Stimulated activated naive CD8-positive, alpha-beta T cell treated with anti-CD3 and anti-CD28 coated beads, Interleukin-15, amount 100 ng/mL, for 72 hours (primary cell): ENCODE measurements around the gene MYH10.
A peak's percentile ranks its signal among the peaks of the same experiment; 100 is the strongest.

Experiments used
- ATAC-seq: fragments of 150-1000 bp; cut with Tn5 transposase; 2 replicates; pipeline ENCODE4 v1.10.0; 2021; ENCODE audit warnings: mild to moderate bottlenecking, moderate library complexity
- DNase-seq, 2 donors: peaks; one replicate each; pipeline ENCODE4 v3.0.0; 2021 to 2022
- H3K27ac Mint-ChIP-seq, 2 donors: one replicate each; pipeline ENCODE4 v1.8.0; 2022; ENCODE audit warnings: mild to moderate bottlenecking in 2 of 2, mixed read lengths in 2 of 2, moderate library complexity in 2 of 2
- H3K27me3 Mint-ChIP-seq: one replicate; pipeline ENCODE4 v1.8.0; 2022; ENCODE audit warnings: mixed read lengths
- H3K4me1 Mint-ChIP-seq: one replicate; pipeline ENCODE4 v1.8.0; 2022; ENCODE audit warnings: mild to moderate bottlenecking, mixed read lengths
- H3K4me3 Mint-ChIP-seq, 2 donors: one replicate each; pipeline ENCODE4 v1.8.0; 2022; ENCODE audit warnings: mild to moderate bottlenecking in 2 of 2, mixed read lengths in 2 of 2, moderate library complexity in 1 of 2
- H3K9me3 Mint-ChIP-seq, 2 donors: one replicate each; pipeline ENCODE4 v1.8.0; 2022; ENCODE audit warnings: mixed read lengths in 2 of 2

The MYH10 gene

DNA sequence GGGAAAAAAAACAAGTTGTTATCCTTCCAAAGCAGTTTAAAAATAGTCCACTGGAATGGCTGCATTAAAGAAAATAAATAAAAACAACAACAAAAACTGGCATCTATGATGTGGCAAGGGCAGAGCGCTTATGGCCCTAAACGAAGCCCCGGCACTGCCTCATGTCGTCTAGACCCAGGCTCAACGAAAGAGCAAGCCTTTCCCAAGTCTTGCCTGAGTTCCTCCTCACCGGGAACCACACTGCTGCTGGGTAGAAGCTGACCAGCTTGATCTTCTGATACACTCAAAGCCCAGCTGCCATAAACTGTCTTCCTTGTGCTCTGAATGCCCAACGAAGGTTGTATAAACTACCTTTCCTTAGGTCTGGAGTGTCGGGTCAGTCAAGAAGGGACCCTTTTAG lies 157.9 kb downstream of the MYH10 start:
- Mint-ChIP-seq H3K27ac (peak overlapping the region in 1 of 2 donors; percentile 85), H3K4me3 (no peak overlapping the region), H3K27me3 (no peaks in the 10 kb centered on the region), H3K9me3 (no peaks in the 10 kb centered on the region), H3K4me1 (no peaks in the 10 kb centered on the region)
- ATAC-seq (no peak), DNase-seq (no peak)

- Mint-ChIP-seq H3K4me3 (no peak overlapping the region), H3K9me3 (no peaks in the 10 kb centered on the region), H3K27ac (peak overlapping the region in 1 of 2 donors; percentile 81), H3K27me3 (no peaks in the 10 kb centered on the region), H3K4me1 (no peaks in the 10 kb centered on the region)
- DNase-seq, result no peak
- ATAC-seq, result no peak
Measured at GRCh38 chr17:8470447-8471047, 160.0 kb downstream of the MYH10 start.

GRCh38 chr17:8469964-8470363 lies 160.6 kb downstream of the MYH10 start:
- no peaks in the 10 kb centered on the region for H3K4me1 Mint-ChIP-seq
- peak overlapping the region in 1 of 2 donors; percentile 81 for H3K27ac Mint-ChIP-seq
- H3K4me3 Mint-ChIP-seq, result no peak overlapping the region
- DNase-seq (no peak), ATAC-seq (no peak)
- no peaks in the 10 kb centered on the region for H3K27me3 Mint-ChIP-seq
- H3K9me3 Mint-ChIP-seq, result no peaks in the 10 kb centered on the region

GRCh38 chr17:8468980-8469379 lies 161.5 kb downstream of the MYH10 start:
- Mint-ChIP-seq H3K4me3 (no peak overlapping the region), H3K9me3 (no peaks in the 10 kb centered on the region), H3K27me3 (no peaks in the 10 kb centered on the region), H3K27ac (peak overlapping the region in 1 of 2 donors; percentile 34), H3K4me1 (peaks cover 3% of the 10 kb centered on the region)
- ATAC-seq (no peak), DNase-seq (no peak)

- Mint-ChIP-seq H3K4me3 (no peak overlapping the region), H3K27me3 (no peaks in the 10 kb centered on the region), H3K27ac (peak overlapping the region in 1 of 2 donors; percentile 15), H3K4me1 (peaks cover 12% of the 10 kb centered on the region), H3K9me3 (no peaks in the 10 kb centered on the region)
- no peak for DNase-seq
- ATAC-seq, result no peak
Measured at GRCh38 chr17:8468127-8468526, 162.4 kb downstream of the MYH10 start.

- H3K4me1 Mint-ChIP-seq, result peaks cover 14% of the 10 kb centered on the region
- ATAC-seq, result no peak
- H3K4me3 Mint-ChIP-seq, result no peak overlapping the region
- no peaks in the 10 kb centered on the region for H3K27me3 Mint-ChIP-seq
- no peak overlapping the region for H3K27ac Mint-ChIP-seq
- no peak for DNase-seq
- H3K9me3 Mint-ChIP-seq, result no peaks in the 10 kb centered on the region
Measured at GRCh38 chr17:8467527-8467926, 163.0 kb downstream of the MYH10 start.

- Mint-ChIP-seq H3K4me1 (peaks cover 14% of the 10 kb centered on the region), H3K9me3 (no peaks in the 10 kb centered on the region), H3K27me3 (no peaks in the 10 kb centered on the region), H3K4me3 (no peak overlapping the region), H3K27ac (peak overlapping the region in 1 of 2 donors; percentile 54)
- DNase-seq (no peak), ATAC-seq (no peak)
Measured at GRCh38 chr17:8466873-8467272, 163.7 kb downstream of the MYH10 start.

GRCh38 chr17:8466456-8466855 lies 164.1 kb downstream of the MYH10 start:
- Mint-ChIP-seq H3K27ac (no peak overlapping the region), H3K9me3 (no peaks in the 10 kb centered on the region), H3K4me3 (no peak overlapping the region), H3K27me3 (no peaks in the 10 kb centered on the region), H3K4me1 (peaks cover 14% of the 10 kb centered on the region)
- DNase-seq (no peak), ATAC-seq (no peak)

DNA sequence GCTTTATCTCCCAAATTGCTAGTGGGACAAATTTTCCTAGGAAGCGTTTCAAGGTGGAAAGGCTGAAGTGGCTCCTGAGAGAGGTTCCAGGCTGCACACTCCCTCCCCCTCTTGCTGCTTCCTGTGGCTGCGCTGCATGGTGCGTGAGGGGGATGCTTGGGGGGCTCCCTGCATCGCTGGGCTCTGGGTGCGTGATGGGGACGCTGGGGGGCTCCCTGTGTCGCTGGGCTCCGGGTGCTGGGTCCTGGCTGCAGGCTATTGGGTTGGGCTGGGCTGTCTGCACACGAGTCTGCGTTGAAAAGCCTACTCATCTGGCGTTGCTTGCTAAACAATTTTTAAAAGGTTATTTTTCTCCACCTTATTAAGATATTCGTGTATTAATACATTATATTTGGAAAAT lies 164.8 kb downstream of the MYH10 start:
- no peak overlapping the region for H3K4me3 Mint-ChIP-seq
- no peak for DNase-seq
- H3K27me3 Mint-ChIP-seq, result no peaks in the 10 kb centered on the region
- no peak for ATAC-seq
- H3K4me1 Mint-ChIP-seq, result peaks cover 14% of the 10 kb centered on the region
- no peaks in the 10 kb centered on the region for H3K9me3 Mint-ChIP-seq
- H3K27ac Mint-ChIP-seq, result no peak overlapping the region

DNA sequence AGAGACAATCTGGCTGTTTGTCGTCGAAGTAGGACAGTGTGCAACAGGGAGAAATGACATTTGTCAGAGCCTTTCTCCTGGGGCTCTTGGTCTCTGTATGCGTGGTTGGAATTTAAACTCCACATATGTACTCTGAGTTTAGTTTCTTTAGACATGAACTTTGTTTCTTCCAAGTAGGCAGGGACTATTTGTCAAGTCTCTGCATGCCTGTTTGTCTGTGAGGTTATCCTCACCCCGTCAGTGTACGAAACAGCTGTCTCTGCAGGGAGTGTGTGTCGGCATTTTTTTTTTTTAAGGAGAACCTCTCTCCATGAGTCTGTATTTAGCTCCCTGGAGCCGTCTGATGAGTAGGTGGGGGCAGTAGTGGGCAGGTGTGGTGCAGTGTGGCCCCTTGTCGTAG lies 165.2 kb downstream of the MYH10 start:
- DNase-seq (no peak), ATAC-seq (no peak)
- Mint-ChIP-seq H3K4me3 (no peak overlapping the region), H3K27ac (peak overlapping the region in 1 of 2 donors; percentile 84), H3K4me1 (peaks cover 14% of the 10 kb centered on the region), H3K27me3 (no peaks in the 10 kb centered on the region), H3K9me3 (no peaks in the 10 kb centered on the region)

- H3K9me3 Mint-ChIP-seq, result no peaks in the 10 kb centered on the region
- no peak for ATAC-seq
- peaks cover 14% of the 10 kb centered on the region for H3K4me1 Mint-ChIP-seq
- peak overlapping the region in 1 of 2 donors; percentile 84 for H3K27ac Mint-ChIP-seq
- no peak overlapping the region for H3K4me3 Mint-ChIP-seq
- H3K27me3 Mint-ChIP-seq, result no peaks in the 10 kb centered on the region
- no peak for DNase-seq
Measured at GRCh38 chr17:8464941-8465340, 165.6 kb downstream of the MYH10 start.

GRCh38 chr17:8463099-8463498 lies 167.4 kb downstream of the MYH10 start:
- DNase-seq (no peak), ATAC-seq (no peak)
- no peak overlapping the region for H3K27ac Mint-ChIP-seq
- no peak overlapping the region for H3K4me3 Mint-ChIP-seq
- H3K27me3 Mint-ChIP-seq, result no peaks in the 10 kb centered on the region
- peaks cover 14% of the 10 kb centered on the region for H3K4me1 Mint-ChIP-seq
- no peaks in the 10 kb centered on the region for H3K9me3 Mint-ChIP-seq

DNA sequence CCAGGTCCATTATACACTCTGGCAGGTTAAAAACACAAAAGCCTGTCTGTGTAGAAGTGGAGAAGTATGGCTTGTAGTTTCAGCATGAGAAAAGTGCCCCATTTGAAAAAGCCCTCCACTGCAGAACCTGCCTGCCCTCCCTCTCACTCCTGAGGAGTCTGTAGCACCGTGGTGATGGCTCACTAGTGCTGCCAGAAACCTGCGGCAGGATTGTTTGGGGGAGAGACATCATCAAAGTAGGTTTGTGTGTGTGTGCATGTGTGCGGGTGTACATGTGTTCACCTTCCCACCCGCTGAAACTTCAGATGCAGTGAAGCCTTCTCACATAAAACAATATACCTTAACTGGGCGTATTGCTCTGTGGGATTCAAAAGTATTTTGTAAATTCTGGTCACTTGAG lies 168.0 kb downstream of the MYH10 start:
- no peak for DNase-seq
- H3K27me3 Mint-ChIP-seq, result no peaks in the 10 kb centered on the region
- no peak overlapping the region for H3K27ac Mint-ChIP-seq
- ATAC-seq, result no peak
- H3K9me3 Mint-ChIP-seq, result no peaks in the 10 kb centered on the region
- no peak overlapping the region for H3K4me3 Mint-ChIP-seq
- peaks cover 14% of the 10 kb centered on the region for H3K4me1 Mint-ChIP-seq

DNA sequence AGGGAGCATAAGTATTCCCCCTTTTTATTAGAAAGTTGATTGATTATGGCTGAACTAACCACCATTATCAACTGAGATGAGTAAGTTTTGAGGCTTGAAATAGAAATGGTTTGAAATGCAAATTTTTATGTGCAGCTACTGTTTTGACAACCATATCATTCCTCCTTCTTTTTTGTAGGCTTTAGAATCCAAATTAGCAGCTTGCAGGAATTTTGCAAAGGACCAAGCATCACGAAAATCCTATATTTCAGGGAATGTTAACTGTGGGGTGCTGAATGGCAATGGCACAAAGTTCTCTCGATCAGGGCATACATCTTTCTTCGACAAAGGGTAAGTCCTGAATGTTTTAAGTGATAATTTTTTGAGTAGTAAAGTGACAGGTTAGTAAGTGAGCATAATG lies 170.7 kb downstream of the MYH10 start:
- H3K4me3 Mint-ChIP-seq, result no peak overlapping the region
- H3K9me3 Mint-ChIP-seq, result no peaks in the 10 kb centered on the region
- no peak overlapping the region for H3K27ac Mint-ChIP-seq
- H3K27me3 Mint-ChIP-seq, result no peaks in the 10 kb centered on the region
- ATAC-seq, result no peak
- DNase-seq, result no peak
- peaks cover 18% of the 10 kb centered on the region for H3K4me1 Mint-ChIP-seq

DNA sequence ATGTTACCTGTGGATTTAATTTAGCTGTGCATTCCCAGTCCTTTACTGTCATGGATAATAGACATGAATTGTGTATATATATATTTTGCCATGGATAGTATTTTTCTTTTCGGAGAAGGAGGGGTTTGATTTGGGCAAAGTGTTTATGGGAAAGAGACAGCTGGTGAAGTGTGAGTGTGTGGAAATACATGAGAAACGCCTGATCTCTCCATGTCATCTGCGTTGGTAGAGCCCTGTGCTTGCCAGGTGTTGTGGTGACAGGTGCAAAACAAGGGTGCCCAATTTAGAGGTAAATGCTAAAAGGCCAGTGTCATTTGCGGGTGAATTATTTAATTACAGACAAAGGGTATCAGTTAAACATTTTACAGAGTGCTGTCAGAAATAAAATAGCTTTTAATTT lies 171.4 kb downstream of the MYH10 start:
- Mint-ChIP-seq H3K9me3 (no peaks in the 10 kb centered on the region), H3K27me3 (no peaks in the 10 kb centered on the region), H3K4me1 (peaks cover 16% of the 10 kb centered on the region), H3K4me3 (no peak overlapping the region), H3K27ac (no peak overlapping the region)
- no peak for DNase-seq
- no peak for ATAC-seq

DNA sequence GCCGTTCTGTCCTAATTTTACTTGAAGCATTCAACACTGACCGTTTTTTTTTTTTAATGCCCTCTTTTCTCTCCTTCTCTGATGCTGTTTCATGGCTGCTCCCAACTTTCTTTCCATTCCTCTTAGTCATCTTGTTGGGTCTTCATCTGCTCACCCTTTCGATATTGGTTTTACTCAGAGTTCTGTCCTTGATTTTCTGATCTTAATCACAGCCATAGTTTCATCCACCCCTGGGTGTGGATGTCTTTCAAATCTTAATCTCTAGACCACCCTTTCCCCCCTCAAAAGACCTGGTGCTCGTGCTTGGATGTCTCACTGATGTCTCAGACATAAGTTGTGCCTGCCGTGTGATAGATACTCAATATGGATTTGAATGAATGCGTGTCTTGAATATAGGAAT lies 172.4 kb downstream of the MYH10 start:
- DNase-seq (no peak), ATAC-seq (no peak)
- no peaks in the 10 kb centered on the region for H3K9me3 Mint-ChIP-seq
- no peaks in the 10 kb centered on the region for H3K27me3 Mint-ChIP-seq
- peaks cover 7% of the 10 kb centered on the region for H3K4me1 Mint-ChIP-seq
- no peak overlapping the region for H3K27ac Mint-ChIP-seq
- H3K4me3 Mint-ChIP-seq, result no peak overlapping the region

DNA sequence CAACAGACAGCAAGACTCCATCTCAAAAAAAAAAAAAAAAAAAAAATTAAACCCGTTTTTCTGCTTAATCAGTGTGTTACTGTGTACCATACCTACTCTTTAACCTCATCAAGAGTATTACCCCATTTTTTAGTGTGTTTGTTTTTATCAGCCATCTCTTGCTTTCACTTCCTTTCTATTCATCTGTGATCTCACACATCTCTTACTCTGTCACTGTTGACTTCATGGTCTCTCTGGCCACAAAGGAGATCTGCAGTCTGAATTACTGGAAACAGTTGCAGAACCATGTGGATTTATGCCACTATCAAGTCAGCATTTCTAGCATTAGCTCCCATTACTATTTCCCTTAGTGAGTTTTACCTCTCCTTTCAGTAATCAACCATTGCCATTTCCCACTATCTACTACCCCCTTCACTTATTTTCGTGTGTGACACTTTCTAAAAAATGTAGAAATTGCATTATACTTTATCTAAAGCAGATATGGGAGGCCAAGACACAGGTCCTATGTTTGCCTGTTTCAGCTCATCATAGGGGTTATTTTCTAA lies 174.8 kb downstream of the MYH10 start:
- H3K4me1 Mint-ChIP-seq, result peaks cover 5% of the 10 kb centered on the region
- H3K27me3 Mint-ChIP-seq, result no peaks in the 10 kb centered on the region
- DNase-seq, result no peak
- no peaks in the 10 kb centered on the region for H3K9me3 Mint-ChIP-seq
- no peak overlapping the region for H3K4me3 Mint-ChIP-seq
- no peak for ATAC-seq
- peak overlapping the region in 1 of 2 donors; percentile 69 for H3K27ac Mint-ChIP-seq
